Measurements from ENCODE around the gene NEDD4L.
"Not testable (repeated sequence)": the region's sequence is repeated elsewhere in the genome, so short reads cannot be mapped to it uniquely, and the experiment has no call there.

Gene NEDD4L

DNA sequence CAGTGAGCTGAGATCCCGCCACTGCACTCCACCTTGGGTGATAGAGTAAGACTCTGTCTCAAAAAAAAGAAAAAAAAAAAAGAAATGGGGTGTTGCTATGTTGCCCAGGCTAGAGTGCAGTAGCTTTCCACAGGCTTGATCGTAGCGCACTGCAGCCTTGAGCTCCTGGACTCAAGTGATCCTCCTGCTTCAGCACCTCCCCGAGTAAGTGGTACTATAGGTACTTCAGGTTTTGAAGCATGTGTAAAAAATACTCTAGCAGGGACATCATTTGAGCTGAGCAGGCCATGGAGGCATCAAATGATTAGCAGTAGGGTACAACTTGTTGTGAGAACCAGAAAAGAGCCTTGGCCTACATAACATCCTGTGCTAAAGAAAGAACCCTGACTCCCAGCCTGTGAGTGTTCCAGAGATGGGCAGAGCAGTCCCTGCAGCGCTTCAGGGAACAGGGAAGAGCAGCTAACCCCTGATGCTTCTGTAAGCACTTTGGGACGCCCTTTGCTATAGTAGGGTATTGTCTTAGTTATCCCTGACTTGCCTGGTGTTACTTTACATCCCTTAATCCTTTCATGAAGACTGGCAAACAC, 119.1 kb downstream of the NEDD4L start:
- TF ChIP-seq, protein P1, sequence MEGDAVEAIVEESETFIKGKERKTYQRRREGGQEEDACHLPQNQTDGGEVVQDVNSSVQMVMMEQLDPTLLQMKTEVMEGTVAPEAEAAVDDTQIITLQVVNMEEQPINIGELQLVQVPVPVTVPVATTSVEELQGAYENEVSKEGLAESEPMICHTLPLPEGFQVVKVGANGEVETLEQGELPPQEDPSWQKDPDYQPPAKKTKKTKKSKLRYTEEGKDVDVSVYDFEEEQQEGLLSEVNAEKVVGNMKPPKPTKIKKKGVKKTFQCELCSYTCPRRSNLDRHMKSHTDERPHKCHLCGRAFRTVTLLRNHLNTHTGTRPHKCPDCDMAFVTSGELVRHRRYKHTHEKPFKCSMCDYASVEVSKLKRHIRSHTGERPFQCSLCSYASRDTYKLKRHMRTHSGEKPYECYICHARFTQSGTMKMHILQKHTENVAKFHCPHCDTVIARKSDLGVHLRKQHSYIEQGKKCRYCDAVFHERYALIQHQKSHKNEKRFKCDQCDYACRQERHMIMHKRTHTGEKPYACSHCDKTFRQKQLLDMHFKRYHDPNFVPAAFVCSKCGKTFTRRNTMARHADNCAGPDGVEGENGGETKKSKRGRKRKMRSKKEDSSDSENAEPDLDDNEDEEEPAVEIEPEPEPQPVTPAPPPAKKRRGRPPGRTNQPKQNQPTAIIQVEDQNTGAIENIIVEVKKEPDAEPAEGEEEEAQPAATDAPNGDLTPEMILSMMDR (IDR thresholded peaks at IDR 0.05; ENCODE audit: extremely low read depth, missing control alignments) = no peak
- DNase-seq (ENCODE audit: low spot score) = no peak

DNA sequence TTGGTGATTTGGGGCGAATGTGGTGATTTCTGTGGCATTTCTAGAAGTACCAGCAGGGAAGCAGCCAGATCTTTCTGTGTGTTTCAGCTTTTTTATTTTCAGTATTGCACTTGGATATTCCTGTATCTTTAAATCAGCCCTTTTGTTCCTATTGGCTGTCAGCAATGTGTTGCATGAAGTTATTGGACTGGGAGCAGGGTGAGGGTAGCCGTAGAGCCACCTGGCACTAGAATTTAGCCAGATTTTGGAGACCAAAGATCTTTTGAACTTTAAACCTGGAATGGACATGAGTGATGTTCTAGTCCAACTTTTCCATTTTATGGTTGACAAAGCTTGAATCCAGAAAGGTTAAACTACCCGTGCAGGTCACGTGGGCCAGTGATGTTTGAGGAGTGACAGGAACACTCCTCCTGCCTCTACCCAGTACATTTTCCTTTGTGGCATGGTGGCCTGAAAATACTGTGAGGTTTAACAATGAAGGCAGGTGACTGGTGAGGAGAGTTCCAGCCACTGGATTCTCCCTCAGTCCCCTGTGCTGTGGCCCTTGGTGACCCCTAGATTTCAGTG, 122.3 kb downstream of the NEDD4L start:
- no peak for DNase-seq (ENCODE audit: low spot score)
- TF ChIP-seq, protein P1 (IDR thresholded peaks at IDR 0.05; ENCODE audit: extremely low read depth, missing control alignments) = no peak

DNA sequence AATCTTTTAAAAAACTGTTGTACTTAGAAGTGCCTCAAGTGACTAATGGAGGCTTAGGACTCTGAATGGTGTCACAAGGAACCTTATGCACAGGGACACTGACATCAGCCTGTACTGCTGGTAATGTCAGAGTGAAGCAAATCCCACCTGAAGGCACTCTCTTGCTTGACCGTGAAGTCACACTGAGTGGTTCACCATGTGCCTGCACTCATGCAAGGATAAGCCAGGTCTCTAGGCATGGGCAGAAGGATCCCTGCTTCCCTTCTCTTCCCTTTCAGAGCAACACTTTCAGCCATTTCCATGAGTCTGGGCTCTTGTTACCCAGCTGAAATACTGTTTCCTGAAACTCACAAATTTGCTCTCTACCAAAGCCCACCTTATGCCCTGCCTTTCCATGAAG, 123.0 kb downstream of the NEDD4L start:
- DNase-seq (ENCODE audit: low spot score) = no peak
- TF ChIP-seq, protein P1 (IDR thresholded peaks at IDR 0.05; ENCODE audit: extremely low read depth, missing control alignments) = no peak

DNA sequence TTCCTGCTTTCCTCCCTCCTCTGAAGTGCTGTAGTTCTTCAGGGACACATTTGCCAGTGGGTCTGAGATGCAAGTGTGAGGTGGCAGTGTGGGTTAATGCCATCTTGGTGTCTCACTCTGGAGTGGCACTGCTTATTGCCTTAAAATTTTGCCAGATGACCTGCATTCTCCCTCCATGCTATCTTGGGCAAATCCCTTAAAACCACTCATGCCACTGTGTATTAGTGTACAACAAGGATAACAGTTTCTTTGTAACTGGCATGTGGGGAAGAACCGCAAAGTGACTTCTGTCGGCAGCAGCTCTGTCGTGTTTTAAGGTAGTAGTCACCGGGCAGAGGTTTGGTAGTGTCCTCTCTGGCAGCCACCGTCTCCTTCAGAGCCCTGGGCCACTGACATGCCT, 124.2 kb downstream of the NEDD4L start:
- TF ChIP-seq, protein P1 (IDR thresholded peaks at IDR 0.05; ENCODE audit: extremely low read depth, missing control alignments) = no peak
- no peak for DNase-seq (ENCODE audit: low spot score)

DNA sequence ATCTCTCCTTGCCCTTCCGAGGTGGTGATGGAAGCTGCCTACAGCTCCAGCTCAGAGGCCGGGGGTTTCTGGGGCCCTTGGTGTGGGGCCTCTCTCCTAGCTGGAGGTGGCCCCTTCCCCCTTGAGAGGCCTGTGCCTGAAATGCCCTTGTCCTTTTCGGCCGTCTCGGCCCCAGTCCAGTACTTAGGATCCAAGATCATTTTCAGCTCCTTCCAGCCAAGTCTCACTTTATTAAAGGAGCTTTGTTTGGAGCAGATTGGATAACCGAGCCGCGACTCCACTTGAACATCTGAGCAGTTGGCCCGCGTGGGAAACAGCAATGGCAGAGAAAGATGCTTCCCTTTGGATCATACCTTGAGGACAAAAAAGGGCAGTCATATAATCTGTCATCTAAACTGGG, 125.0 kb downstream of the NEDD4L start:
- no peak for DNase-seq (ENCODE audit: low spot score)
- TF ChIP-seq, protein P1 (IDR thresholded peaks at IDR 0.05; ENCODE audit: extremely low read depth, missing control alignments) = no peak

DNA sequence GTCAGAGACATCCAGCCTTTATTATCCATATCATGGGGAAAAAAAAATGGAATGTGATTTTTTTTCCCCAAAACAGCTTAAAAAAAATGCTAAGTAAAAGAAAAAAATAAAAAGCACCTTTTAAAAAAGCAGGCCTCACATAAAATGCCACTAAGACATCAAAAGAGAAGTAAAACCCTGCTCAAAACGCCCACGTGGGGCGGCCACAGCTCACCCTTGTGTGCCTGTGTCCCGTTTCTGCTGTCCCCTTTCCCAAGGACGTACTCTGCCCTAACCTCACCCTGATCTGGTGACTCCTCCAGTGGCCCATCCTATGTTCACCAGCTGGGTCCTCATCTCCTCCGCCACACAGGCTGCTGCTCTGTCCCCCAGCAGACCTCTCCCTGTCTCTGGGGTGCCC, 125.4 kb downstream of the NEDD4L start:
- TF ChIP-seq, protein P1 (IDR thresholded peaks at IDR 0.05; ENCODE audit: extremely low read depth, missing control alignments) = no peak
- no peak for DNase-seq (ENCODE audit: low spot score)

DNA sequence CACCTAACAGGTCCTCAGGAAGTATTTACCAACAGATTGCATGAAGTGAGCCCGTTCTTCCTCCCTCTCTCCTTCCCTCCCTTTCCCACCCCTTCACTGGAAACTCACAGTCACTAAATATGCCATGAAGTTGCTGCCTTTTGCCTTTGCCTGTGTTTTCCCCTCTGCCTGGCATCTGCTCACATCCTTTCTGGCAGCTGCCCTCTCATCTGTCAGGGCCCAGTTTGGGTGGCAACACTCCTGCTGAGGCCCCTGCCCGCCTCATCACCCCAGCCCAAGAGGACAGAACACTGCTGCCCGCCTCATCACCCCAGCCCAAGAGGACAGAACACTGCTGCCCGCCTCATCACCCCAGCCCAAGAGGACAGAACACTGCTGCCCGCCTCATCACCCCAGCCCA, 126.0 kb downstream of the NEDD4L start:
- DNase-seq (ENCODE audit: low spot score) = not testable (repeated sequence)

DNA sequence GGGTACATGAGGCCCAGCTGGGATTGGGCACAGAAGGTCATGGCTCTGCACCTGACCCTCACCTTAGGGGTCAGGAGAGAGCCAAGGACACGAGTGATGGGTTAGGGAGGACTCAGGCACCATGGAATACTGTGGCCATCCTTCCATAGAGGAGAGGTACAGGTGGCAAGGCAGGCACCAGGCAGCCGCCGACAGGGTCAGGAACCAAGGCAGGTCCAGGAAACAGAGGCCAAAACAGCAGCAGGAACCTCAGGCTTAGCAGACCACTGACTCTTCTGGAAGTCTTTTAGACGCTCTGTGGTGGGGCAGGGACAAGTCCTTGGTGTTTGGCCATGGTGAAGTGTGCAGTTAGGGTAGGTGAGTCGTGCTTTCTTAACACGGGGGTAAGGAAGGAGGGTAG, 128.0 kb downstream of the NEDD4L start:
- no peak for DNase-seq (ENCODE audit: low spot score)
- TF ChIP-seq, protein P1 (IDR thresholded peaks at IDR 0.05; ENCODE audit: extremely low read depth, missing control alignments) = no peak

All from GM20000 (cell line).